CD14-positive monocyte (primary cell): ENCODE data around the gene RAPH1. TPM values are rescaled to one million over a fixed set of nuclear protein-coding genes. Genes with fewer than 3 reads are reported as not detected.

Source experiments
- DNase-seq, 3 donors: peaks; one replicate each; pipeline ENCODE4 v3.0.0-alpha.2; 2011 to 2022
- H2AFZ ChIP-seq: 2 replicates; pipeline ENCODE4 v1.6.0; 2012; ENCODE audit warnings: mild to moderate bottlenecking, low read depth, low read length, inconsistent platforms; ENCODE audit not compliant: insufficient read depth, poor library complexity, severe bottlenecking
- H3K27ac ChIP-seq, 2 donors: 1 replicate in 1 of 2; 2 replicates in 1 of 2; pipeline ENCODE4 v1.5.1; 2012 to 2013; ENCODE audit warnings: low read length in 2 of 2, control low read depth in 1 of 2, inconsistent platforms in 1 of 2, low read depth in 1 of 2, mild to moderate bottlenecking in 1 of 2
- H3K27me3 ChIP-seq, 2 donors: one replicate each; pipeline versions ENCODE4 v1.6.0 to v1.6.1; 2011 to 2013; ENCODE audit warnings: low read length in 2 of 2; ENCODE audit not compliant: control insufficient read depth in 2 of 2, insufficient read depth in 2 of 2
- H3K36me3 ChIP-seq, 2 donors: replicated peaks in 1 of 2; 1 replicate in 1 of 2; 2 replicates in 1 of 2; pipeline versions ENCODE4 v1.5.1 to v1.6.1; 2012 to 2013; ENCODE audit warnings: low read length in 2 of 2, control low read depth in 1 of 2, inconsistent platforms in 1 of 2, mild to moderate bottlenecking in 1 of 2; ENCODE audit not compliant: insufficient read depth in 2 of 2, control insufficient read depth in 1 of 2
- H3K4me1 ChIP-seq, 2 donors: 1 replicate in 1 of 2; 2 replicates in 1 of 2; pipeline versions ENCODE4 v1.5.1 to v1.6.1; 2012 to 2013; ENCODE audit warnings: low read length in 2 of 2, control low read depth in 1 of 2, inconsistent platforms in 1 of 2, mild to moderate bottlenecking in 1 of 2, moderate library complexity in 1 of 2; ENCODE audit not compliant: insufficient read depth in 2 of 2, control insufficient read depth in 1 of 2
- H3K4me2 ChIP-seq: replicated peaks from 2 replicates; pipeline ENCODE3; 2012; ENCODE audit warnings: low read length, moderate library complexity, mild to moderate bottlenecking; ENCODE audit not compliant: poor library complexity, severe bottlenecking; ENCODE audit errors: extremely low read depth
- H3K4me3 ChIP-seq, 3 experiments: fragments of 200-600 bp in 1 of 3; sonication (generic) in 1 of 3; replicated peaks in 1 of 3; 1 replicate in 2 of 3; 2 replicates in 1 of 3; pipeline ENCODE4 v1.5.1; 2011 to 2013; ENCODE audit warnings: low read length in 3 of 3, mild to moderate bottlenecking in 3 of 3, control low read depth in 2 of 3, low read depth in 2 of 3, inconsistent platforms in 1 of 3, moderate library complexity in 1 of 3
- H3K79me2 ChIP-seq: 2 replicates; pipeline ENCODE4 v1.6.0; 2012; ENCODE audit warnings: mild to moderate bottlenecking, control low read depth, inconsistent platforms, low read length, moderate library complexity; ENCODE audit not compliant: insufficient read depth
- H3K9ac ChIP-seq: 2 replicates; pipeline ENCODE4 v1.6.0; 2017; ENCODE audit warnings: low read length, mild to moderate bottlenecking; ENCODE audit not compliant: insufficient read depth, poor library complexity, severe bottlenecking
- H3K9me3 ChIP-seq, 2 donors: replicated peaks in 1 of 2; 1 replicate in 1 of 2; 2 replicates in 1 of 2; pipeline versions ENCODE4 v1.5.1 to v1.6.1; 2012 to 2013; ENCODE audit warnings: low read length in 2 of 2, control low read depth in 1 of 2; ENCODE audit not compliant: control insufficient read depth in 1 of 2, insufficient read depth in 1 of 2
- H4K20me1 ChIP-seq: 2 replicates; pipeline ENCODE4 v1.6.0; 2012; ENCODE audit warnings: mild to moderate bottlenecking, low read length, control low read depth, moderate library complexity; ENCODE audit not compliant: insufficient read depth
- H3K27ac Mint-ChIP-seq, 7 donors: one replicate each; pipeline ENCODE4 v1.8.0; 2020; ENCODE audit warnings: mild to moderate bottlenecking in 7 of 7, mixed read lengths in 7 of 7, moderate library complexity in 6 of 7, inconsistent platforms in 2 of 7
- H3K27me3 Mint-ChIP-seq, 3 donors: one replicate each; pipeline ENCODE4 v1.8.0; 2021 to 2022; ENCODE audit warnings: low read depth in 3 of 3, mild to moderate bottlenecking in 3 of 3, mixed read lengths in 3 of 3, moderate library complexity in 3 of 3, inconsistent platforms in 1 of 3
- H3K36me3 Mint-ChIP-seq, 2 donors: one replicate each; pipeline ENCODE4 v1.8.0; 2020; ENCODE audit warnings: mixed read lengths in 2 of 2, inconsistent platforms in 1 of 2, mild to moderate bottlenecking in 1 of 2
- H3K4me1 Mint-ChIP-seq: one replicate; pipeline ENCODE4 v1.8.0; 2020; ENCODE audit warnings: mild to moderate bottlenecking, mixed read lengths
- H3K4me3 Mint-ChIP-seq, 2 donors: one replicate each; pipeline ENCODE4 v1.8.0; 2020; ENCODE audit warnings: mild to moderate bottlenecking in 2 of 2, mixed read lengths in 2 of 2, moderate library complexity in 1 of 2
- H3K9me3 Mint-ChIP-seq, 7 donors: one replicate each; pipeline ENCODE4 v1.8.0; 2020 to 2022; ENCODE audit warnings: mixed read lengths in 7 of 7, mild to moderate bottlenecking in 6 of 7, moderate library complexity in 6 of 7, inconsistent platforms in 2 of 7
- WGBS: methylation state at CpG from one replicate; pipeline ENCODE4 v1.1.5; 2013; ENCODE audit warnings: missing lambda C conversion rate; ENCODE audit not compliant: insufficient coverage; 5-methylcytosine and 5-hydroxymethylcytosine counted together
- intact Hi-C, 2 donors: fragments of 100-400 bp; cut with micrococcal nuclease; formaldehyde crosslinking; loops; one replicate each; pipeline versions ENCODE4 v1.15.0 to v1.15.1; 2023
- polyA plus RNA-seq, 3 donors: library from polyadenylated mRNA; depleted of rRNA in 1 of 3; unstranded in 2 of 3; stranded (reverse) in 1 of 3; fragments of 300-500 nt in 2 of 3; fragments of >200 nt in 1 of 3; fragmentation: Illumina TruSeq in 2 of 3; gene quantifications; 1 replicate in 2 of 3; 2 replicates in 1 of 3; pipeline ENCODE4 v1.2.3, GENCODE V29; 2012 to 2021
- TF ChIP-seq, protein P1 (sequence below): fragments of 200-600 bp; IDR thresholded peaks from one replicate; pipeline ENCODE4 v1.8.0; 2022; ENCODE audit warnings: antibody characterized with exemption, mild to moderate bottlenecking

The RAPH1 gene
- polyA plus RNA-seq, 3 donors = 3.8 to 5.1 (median 4.5) TPM

DNA sequence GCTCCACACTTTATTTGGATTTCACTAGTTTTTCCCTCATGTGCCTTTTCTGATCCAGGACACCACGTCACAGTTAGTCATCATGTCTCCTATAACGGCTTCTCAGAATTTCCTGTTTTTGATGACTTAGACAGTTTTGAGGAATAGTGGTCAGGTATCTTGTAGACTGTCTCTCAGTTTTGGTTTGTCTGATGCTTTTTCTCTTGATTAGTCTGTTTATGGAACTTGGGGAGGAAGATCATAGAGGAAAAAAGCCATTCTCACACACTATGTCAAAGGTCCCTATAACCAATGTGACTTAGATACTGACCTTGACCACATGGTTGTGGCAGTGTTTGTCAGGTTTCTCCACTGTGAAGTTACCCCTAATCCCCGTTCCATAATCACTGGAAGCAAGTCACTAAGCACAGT lies 89.0 kb downstream of the RAPH1 start:
- Mint-ChIP-seq H3K4me3 (no peak overlapping the region), H3K36me3 (peaks cover 30 to 42% of the 10 kb centered on the region in 2 donors), H3K9me3 (no peaks in the 10 kb centered on the region), H3K4me1 (peaks cover 12% of the 10 kb centered on the region), H3K27me3 (no peaks in the 10 kb centered on the region), H3K27ac (peak overlapping the region in 1 of 7 donors; percentile 21)
- Histone ChIP-seq H3K9me3 (no peaks in the 10 kb centered on the region), H3K4me2 (no peak overlapping the region), H3K27me3 (no peaks in the 10 kb centered on the region), H3K36me3 (peaks cover 5 to 6% of the 10 kb centered on the region in 2 donors), H3K9ac (no peak overlapping the region), H3K4me1 (peaks cover 5 to 7% of the 10 kb centered on the region in 2 donors), H3K27ac (peak overlapping the region in 1 of 2 donors; percentile 1), H3K79me2 (no peaks in the 10 kb centered on the region), H2AFZ (no peak overlapping the region), H4K20me1 (no peaks in the 10 kb centered on the region), H3K4me3 (no peak overlapping the region)
- peak; percentile 19 to 74 (median 58) for DNase-seq
- WGBS = 40% methylated on average over 1 of the region's 3 CpGs
- intact Hi-C loops = no loop called here
- TF ChIP-seq, protein P1, sequence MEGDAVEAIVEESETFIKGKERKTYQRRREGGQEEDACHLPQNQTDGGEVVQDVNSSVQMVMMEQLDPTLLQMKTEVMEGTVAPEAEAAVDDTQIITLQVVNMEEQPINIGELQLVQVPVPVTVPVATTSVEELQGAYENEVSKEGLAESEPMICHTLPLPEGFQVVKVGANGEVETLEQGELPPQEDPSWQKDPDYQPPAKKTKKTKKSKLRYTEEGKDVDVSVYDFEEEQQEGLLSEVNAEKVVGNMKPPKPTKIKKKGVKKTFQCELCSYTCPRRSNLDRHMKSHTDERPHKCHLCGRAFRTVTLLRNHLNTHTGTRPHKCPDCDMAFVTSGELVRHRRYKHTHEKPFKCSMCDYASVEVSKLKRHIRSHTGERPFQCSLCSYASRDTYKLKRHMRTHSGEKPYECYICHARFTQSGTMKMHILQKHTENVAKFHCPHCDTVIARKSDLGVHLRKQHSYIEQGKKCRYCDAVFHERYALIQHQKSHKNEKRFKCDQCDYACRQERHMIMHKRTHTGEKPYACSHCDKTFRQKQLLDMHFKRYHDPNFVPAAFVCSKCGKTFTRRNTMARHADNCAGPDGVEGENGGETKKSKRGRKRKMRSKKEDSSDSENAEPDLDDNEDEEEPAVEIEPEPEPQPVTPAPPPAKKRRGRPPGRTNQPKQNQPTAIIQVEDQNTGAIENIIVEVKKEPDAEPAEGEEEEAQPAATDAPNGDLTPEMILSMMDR = no peak

DNA sequence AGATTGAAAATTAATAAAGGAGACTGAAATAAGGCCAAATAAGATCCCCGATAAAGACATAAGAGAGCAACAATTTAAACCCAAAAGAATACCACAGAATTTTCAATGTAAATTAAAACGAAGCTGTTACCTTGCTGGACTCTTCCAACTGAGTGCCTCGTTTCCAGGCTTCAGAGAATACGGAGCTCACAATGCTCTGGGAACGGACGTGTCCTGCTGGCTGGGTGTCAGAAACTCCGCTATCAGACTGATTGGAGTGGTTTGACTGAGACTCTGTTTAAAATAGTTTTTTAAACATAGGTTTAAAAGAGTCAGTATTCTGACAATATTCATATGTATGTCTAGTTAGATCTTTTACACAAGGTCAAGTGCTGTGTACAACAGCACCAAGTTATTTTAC lies 90.4 kb downstream of the RAPH1 start:
- no peaks in the 10 kb centered on the region for H3K27me3 Mint-ChIP-seq
- H3K9ac ChIP-seq = no peak overlapping the region
- TF ChIP-seq, protein P1 = no peak
- peaks cover 5 to 7% of the 10 kb centered on the region in 2 donors for H3K4me1 ChIP-seq
- no peaks in the 10 kb centered on the region for H3K27me3 ChIP-seq
- H3K9me3 Mint-ChIP-seq = no peaks in the 10 kb centered on the region
- peaks cover 34 to 42% of the 10 kb centered on the region in 2 donors for H3K36me3 Mint-ChIP-seq
- no peaks in the 10 kb centered on the region for H3K79me2 ChIP-seq
- 93% methylated on average over 5 of the region's 7 CpGs for WGBS
- no peak overlapping the region for H3K27ac ChIP-seq
- no peaks in the 10 kb centered on the region for H3K9me3 ChIP-seq
- H3K4me1 Mint-ChIP-seq = peaks cover 12% of the 10 kb centered on the region
- H2AFZ ChIP-seq = no peak overlapping the region
- peak overlapping the region in 1 of 7 donors; percentile 19 for H3K27ac Mint-ChIP-seq
- no peaks in the 10 kb centered on the region for H4K20me1 ChIP-seq
- intact Hi-C loops = no loop called here
- DNase-seq = no peak
- no peak overlapping the region for H3K4me3 Mint-ChIP-seq
- no peak overlapping the region for H3K4me3 ChIP-seq
- H3K4me2 ChIP-seq = no peak overlapping the region
- H3K36me3 ChIP-seq = peaks cover 0 to 9% of the 10 kb centered on the region in 2 donors
